SJCRH30 (cell line): ENCODE measurements around the gene TMSB4X. TPM values are rescaled to one million over a fixed set of nuclear protein-coding genes. Genes with fewer than 3 reads are reported as not detected.
"Not testable (repeated sequence)": the region's sequence is repeated elsewhere in the genome, so short reads cannot be mapped to it uniquely, and the experiment has no call there.

Experiments used
- DNase-seq, 2 experiments: peaks; one replicate each; pipeline ENCODE4 v3.0.0-alpha.2; 2015 to 2020
- H3K27ac ChIP-seq: fragments of 250-450 bp; sonication (Bioruptor Pico); 2 replicates; pipeline ENCODE4 v1.5.1; 2020; ENCODE audit warnings: mild to moderate bottlenecking, moderate library complexity
- H3K27me3 ChIP-seq: fragments of 250-450 bp; sonication (Bioruptor Pico); 2 replicates; pipeline ENCODE4 v1.5.1; 2020; ENCODE audit warnings: mild to moderate bottlenecking, moderate library complexity
- H3K36me3 ChIP-seq: fragments of 250-450 bp; sonication (Bioruptor Pico); 2 replicates; pipeline ENCODE4 v1.5.1; 2020; ENCODE audit warnings: mild to moderate bottlenecking, moderate library complexity
- H3K4me1 ChIP-seq: fragments of 250-450 bp; sonication (Bioruptor Pico); 2 replicates; pipeline ENCODE4 v1.5.1; 2020; ENCODE audit warnings: mild to moderate bottlenecking, moderate library complexity
- H3K4me3 ChIP-seq: fragments of 250-450 bp; sonication (Bioruptor Pico); 2 replicates; pipeline ENCODE4 v1.5.1; 2020; ENCODE audit warnings: mild to moderate bottlenecking, moderate library complexity
- H3K9me3 ChIP-seq: fragments of 250-450 bp; sonication (Bioruptor Pico); replicated peaks from 2 replicates; pipeline ENCODE4 v1.5.1; 2020; ENCODE audit warnings: mild to moderate bottlenecking, moderate library complexity
- total RNA-seq: library from RNA; depleted of rRNA; stranded (reverse); fragments of >200 nt; shearing (Covaris generic); gene quantifications from 2 replicates; pipeline ENCODE4 v1.2.3, GENCODE V29; 2014

Gene TMSB4X
- total RNA-seq, 1 experiment from 2014 or later, result 1,274 TPM

DNA sequence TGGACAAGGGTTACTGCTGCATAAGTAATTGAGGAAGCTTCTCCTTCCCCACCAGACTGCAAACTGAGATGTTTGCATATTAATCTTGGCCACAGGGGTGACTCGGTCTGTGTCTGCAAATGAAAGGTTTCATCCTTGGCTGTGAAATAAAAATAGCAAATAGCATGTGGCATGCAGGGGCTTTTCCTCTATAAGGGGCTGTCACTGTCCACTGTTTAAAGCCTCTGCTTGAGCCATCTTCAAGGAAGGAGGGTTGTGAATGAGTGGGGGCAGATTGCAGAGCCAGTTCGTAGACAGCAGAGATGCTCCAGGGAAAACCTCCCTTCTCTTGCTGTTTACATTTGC lies 33.3 kb downstream of the TMSB4X start:
- H3K4me1 ChIP-seq, result peaks cover 37% of the 10 kb centered on the region
- H3K9me3 ChIP-seq, result no peaks in the 10 kb centered on the region
- no peaks in the 10 kb centered on the region for H3K36me3 ChIP-seq
- H3K27me3 ChIP-seq, result no peaks in the 10 kb centered on the region
- no peak for DNase-seq
- H3K27ac ChIP-seq, result no peak overlapping the region
- no peak overlapping the region for H3K4me3 ChIP-seq

DNA sequence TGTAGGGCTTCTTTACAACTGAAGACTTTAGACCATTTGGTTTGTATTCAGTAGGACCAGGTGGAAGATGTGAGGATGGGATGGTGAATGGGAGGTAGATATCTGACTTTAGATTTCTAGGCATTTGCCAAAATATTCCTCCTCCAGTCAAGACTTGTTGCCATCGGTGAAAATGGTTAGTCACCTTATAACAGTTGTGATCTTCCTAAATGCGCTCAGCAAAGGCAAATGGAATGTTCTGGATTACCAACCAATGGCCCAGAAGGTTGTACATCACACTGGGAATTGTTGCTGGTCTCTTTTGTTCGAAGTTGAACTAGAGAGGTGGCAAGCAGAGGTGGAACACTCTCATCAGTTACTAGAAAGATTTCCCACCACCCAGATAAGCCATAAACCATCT lies 33.9 kb downstream of the TMSB4X start:
- Histone ChIP-seq H3K27me3 (no peaks in the 10 kb centered on the region), H3K4me1 (peaks cover 44% of the 10 kb centered on the region), H3K27ac (no peak overlapping the region), H3K9me3 (no peaks in the 10 kb centered on the region), H3K36me3 (no peaks in the 10 kb centered on the region), H3K4me3 (no peak overlapping the region)
- DNase-seq, result no peak

DNA sequence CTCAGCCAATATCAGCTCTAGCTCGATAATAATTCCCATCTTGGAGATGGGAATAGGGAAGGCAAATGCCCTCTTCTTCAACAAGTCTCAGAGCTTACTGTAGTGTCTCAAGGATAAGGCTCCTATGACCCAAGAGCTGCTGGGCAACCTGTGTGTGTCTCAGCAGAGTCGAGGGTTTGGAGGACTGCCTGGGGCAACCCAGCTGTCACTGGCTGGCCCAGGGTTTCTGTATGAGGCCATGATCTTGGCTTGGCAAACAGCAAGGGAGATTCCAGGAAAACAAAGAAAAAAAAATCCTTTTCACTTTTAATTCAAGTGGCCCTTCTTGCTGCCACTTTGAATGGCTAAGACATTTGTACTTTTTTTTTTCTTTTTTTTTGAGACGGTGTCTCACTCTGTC lies 34.4 kb downstream of the TMSB4X start:
- H3K4me1 ChIP-seq, result peaks cover 48% of the 10 kb centered on the region
- H3K4me3 ChIP-seq, result no peak overlapping the region
- H3K27ac ChIP-seq, result no peak overlapping the region
- H3K27me3 ChIP-seq, result no peaks in the 10 kb centered on the region
- no peaks in the 10 kb centered on the region for H3K9me3 ChIP-seq
- no peaks in the 10 kb centered on the region for H3K36me3 ChIP-seq
- DNase-seq, result peak; percentile 61 to 73

DNA sequence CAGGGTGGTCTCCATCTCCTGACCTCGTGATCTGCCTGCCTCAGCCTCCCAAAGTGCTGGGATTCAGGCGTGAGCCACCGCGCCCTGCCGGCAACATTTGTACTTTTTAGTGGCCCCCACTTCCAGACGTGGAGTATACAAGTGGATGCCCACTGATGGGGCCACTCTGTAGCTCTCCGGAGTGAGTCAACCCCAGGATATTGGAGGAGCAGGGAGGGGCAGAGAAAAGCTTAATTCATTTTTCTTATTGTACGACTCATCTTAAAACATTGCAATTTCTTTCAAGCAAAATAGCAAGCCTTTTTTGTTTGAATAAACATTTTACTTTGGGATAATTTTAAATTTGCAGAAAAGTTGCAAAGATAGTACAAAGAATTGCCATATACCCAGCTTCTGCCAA lies 34.9 kb downstream of the TMSB4X start:
- DNase-seq, result no peak
- no peak overlapping the region for H3K27ac ChIP-seq
- no peak overlapping the region for H3K4me3 ChIP-seq

DNA sequence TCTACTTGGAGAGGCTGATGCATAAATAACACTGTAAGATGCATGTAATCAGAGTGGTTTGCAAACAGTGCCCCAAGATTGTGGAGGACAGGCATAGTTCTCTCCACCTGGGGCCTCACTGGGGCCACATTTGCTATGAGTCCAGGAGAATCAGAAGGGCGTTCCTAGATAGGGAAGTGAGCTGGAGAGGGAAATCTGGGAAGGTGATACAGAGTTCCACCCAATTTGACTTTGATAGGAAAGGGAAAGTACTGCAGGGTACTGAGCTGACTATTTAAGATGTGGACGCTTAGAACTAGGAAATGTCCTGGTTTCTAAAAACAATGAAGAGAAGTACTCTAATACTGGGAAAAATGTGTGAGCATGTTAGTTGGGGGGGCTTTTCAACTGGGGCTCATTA lies 35.6 kb downstream of the TMSB4X start:
- DNase-seq, result peak; percentile 40 to 71
- peaks cover 57% of the 10 kb centered on the region for H3K4me1 ChIP-seq
- H3K36me3 ChIP-seq, result no peaks in the 10 kb centered on the region
- no peak overlapping the region for H3K4me3 ChIP-seq
- no peak overlapping the region for H3K27ac ChIP-seq
- no peaks in the 10 kb centered on the region for H3K27me3 ChIP-seq
- no peaks in the 10 kb centered on the region for H3K9me3 ChIP-seq

More for the DNA sequence above, 34.9 kb downstream of the TMSB4X start:
- peaks cover 53% of the 10 kb centered on the region for H3K4me1 ChIP-seq
- no peaks in the 10 kb centered on the region for H3K9me3 ChIP-seq
- H3K27me3 ChIP-seq, result no peaks in the 10 kb centered on the region
- H3K36me3 ChIP-seq, result no peaks in the 10 kb centered on the region

DNA sequence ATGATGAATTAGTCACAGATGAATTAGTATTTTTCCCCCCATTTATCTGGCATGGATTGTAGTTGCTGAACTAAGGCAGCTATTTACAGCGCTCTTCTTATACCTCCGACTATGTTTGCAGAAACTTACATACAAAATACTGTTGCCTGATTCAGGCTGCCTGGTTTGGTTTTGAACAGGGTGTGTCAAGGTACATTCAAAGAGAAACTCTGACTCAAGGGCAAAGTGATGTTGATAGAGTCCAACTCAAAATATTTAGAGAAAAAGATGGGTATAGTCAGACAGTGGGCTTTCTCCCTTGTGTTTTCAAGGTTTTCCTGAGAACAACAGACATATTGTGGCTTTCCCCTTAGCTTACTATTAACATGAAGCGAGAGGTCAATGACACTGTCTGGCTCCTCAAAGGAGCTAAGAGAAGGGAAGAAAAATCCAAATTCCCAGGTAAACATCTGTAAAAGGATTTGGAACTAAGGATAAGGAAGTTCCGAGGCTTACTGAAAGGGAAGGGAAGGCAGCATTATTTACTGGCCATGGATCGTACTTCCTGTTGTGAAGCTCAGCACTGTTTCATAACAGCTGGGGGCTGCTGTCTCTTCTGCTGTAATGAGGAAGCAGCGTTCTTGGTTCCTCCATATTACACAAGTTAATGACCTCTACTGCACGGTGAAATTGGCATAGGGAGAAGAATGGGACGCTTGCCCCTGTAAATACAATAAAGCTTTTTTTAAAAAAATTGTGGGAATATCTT lies 38.6 kb downstream of the TMSB4X start:
- peak; percentile 40 to 68 for DNase-seq
- peak overlapping the region; percentile 75 for H3K27ac ChIP-seq
- H3K36me3 ChIP-seq, result no peaks in the 10 kb centered on the region
- H3K4me1 ChIP-seq, result peaks cover 58% of the 10 kb centered on the region
- no peaks in the 10 kb centered on the region for H3K9me3 ChIP-seq
- H3K27me3 ChIP-seq, result no peaks in the 10 kb centered on the region
- peak overlapping the region; percentile 18 for H3K4me3 ChIP-seq

DNA sequence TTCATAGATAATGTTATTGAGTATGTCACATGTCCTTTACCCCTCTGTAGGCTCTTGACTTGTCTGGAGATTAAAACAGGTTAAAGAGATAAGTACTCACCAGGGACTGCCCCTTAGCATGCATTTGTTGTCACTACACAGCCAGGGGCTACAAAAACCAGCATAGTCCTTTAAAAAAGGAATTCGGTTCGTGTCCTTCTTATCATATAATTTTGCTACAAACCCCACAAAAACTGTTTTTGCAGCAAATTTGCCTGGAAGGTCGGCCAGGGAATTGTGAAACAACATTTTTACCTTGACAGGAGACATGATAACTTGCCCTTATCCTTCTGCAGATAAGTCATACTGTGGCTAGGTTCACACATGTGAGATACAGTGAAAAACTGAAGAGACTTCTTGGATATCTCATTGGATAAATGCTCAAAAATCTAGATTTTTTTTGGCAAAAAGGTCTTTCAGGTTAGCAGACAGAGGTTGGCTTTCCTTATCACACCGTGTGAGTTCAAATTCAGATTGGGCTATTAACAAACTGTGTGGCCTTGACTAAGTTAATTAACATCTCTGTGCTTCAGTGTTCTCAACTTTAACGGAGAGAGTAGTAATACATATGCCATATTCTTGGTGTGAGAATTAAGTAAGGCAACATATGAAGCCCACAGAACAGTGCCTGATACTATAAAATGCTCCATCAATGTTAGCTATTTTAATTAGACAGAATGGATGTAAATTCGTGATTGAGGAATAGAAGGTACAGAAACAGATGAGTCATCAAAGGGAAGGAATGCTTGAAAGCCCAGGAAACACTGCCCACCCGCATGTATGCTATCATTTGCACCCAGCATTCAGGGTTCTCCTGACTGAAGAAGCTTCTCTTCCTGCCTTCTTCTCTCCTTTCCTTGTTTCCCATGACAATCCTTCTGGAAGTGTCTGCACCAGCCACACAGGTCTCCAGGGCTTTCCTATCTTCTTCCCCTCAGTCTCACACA lies 39.5 kb downstream of the TMSB4X start:
- DNase-seq, result no peak
- H3K27ac ChIP-seq, result peak overlapping the region; percentile 75
- no peaks in the 10 kb centered on the region for H3K27me3 ChIP-seq
- H3K4me3 ChIP-seq, result no peak overlapping the region; the same call in 1 of the 2 replicates
- H3K4me1 ChIP-seq, result peaks cover 49% of the 10 kb centered on the region
- no peaks in the 10 kb centered on the region for H3K9me3 ChIP-seq
- H3K36me3 ChIP-seq, result no peaks in the 10 kb centered on the region

DNA sequence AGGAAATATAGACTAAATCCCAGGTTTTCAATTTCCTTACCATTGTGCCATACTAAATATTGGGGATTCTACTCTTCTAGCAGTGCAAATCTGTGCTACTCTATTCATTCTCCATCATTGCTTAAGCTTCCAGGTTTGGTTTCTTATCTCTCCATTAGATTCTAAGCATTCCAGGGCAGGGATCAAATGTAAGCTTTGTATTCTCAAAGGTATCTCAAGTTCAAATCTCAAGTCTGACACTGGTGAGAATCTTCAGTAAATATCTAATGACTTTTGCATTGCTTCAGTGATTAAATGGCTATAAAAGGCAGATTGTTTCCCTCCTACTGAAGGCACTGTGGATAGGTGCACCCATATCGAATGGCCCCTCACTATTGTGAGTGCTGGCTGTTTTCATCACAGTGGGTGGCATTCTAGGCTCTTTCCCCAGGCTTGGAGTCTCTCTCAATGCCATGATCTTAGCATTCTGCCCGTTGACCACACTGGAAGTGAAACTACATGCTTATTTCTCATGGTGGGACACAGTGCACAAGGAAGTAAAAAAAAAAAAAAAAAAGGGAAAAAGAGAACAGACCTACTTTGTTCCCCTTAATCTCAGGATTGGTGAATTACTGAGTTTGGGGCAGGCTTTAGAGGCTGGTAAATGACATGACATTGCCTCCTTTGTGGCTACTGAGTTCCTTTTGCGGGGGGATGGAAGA lies 40.8 kb downstream of the TMSB4X start:
- Histone ChIP-seq H3K4me1 (peaks cover 36% of the 10 kb centered on the region), H3K4me3 (no peak overlapping the region), H3K27me3 (no peaks in the 10 kb centered on the region), H3K9me3 (no peaks in the 10 kb centered on the region), H3K36me3 (no peaks in the 10 kb centered on the region), H3K27ac (peak overlapping the region; percentile 41)
- DNase-seq, result peak; percentile 72 to 89

DNA sequence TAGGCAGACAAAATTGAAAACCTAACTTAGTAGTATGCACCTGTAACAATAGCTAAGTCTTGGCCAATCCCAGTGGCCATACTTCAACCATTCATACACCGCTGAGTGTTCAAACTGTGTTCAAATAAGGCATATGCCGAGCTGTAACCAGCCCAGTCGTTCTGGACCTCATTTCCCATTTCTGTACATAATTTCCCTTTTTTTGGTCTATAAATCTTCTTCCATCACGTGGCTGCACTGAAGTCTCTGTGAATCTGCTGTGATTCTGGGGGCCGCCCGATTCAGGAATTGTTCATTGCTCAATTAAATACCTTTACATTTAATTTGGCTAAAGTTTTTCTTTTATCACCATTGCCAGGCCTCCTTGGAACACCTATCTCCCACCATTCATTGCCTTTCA lies 41.8 kb downstream of the TMSB4X start:
- not testable (repeated sequence) for DNase-seq, H3K27me3 ChIP-seq

DNA sequence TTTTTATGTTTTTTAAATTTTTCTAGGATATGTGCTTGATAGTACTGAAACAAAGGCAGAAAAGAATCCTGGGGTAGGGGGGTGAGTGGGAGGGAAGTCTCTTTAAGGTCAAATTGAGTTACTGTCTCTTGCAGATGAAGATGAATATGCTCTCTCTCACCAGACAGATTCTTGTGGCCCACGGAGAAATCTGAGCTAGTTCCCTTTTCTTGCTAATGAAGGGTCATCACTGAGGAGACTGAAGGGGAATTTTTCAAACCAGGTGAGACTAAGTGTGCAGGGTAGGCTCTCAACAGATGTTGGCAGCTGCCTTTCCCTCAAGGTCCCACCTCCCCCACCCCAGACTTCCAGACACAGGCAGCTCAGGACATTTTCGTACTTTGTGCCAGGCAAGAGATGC lies 48.0 kb downstream of the TMSB4X start:
- Histone ChIP-seq H3K27ac (no peak overlapping the region), H3K9me3 (no peaks in the 10 kb centered on the region), H3K27me3 (no peaks in the 10 kb centered on the region), H3K4me1 (peaks cover 37% of the 10 kb centered on the region), H3K36me3 (no peaks in the 10 kb centered on the region), H3K4me3 (no peak overlapping the region)
- DNase-seq, result no peak

More for the DNA sequence above, 41.8 kb downstream of the TMSB4X start:
- not testable (repeated sequence) for H3K36me3 ChIP-seq, H3K9me3 ChIP-seq, H3K4me3 ChIP-seq, H3K27ac ChIP-seq
- H3K4me1 ChIP-seq, result peaks cover 35% of the 10 kb centered on the region

DNA sequence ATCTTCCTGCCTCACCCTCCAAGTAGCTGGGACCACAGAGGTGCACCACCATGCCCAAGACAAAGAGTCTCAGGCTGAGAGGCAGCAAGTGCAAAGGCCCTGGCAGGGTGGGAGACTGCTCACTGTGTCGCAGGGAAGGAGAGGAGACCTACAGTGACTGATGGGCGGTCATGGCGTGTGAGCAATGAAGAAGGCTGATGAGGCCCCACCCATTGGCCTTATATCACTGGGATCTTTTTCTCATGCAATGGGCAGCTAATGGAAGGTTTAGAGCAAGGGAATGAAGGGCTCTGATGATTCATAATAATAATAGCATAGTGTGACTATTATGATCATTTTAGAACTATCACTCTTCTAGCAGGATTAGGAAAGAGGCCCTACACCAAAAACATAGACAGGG lies 48.7 kb downstream of the TMSB4X start:
- Histone ChIP-seq H3K36me3 (no peaks in the 10 kb centered on the region), H3K27me3 (no peaks in the 10 kb centered on the region), H3K9me3 (no peaks in the 10 kb centered on the region), H3K27ac (no peak overlapping the region), H3K4me3 (no peak overlapping the region), H3K4me1 (peaks cover 41% of the 10 kb centered on the region)
- no peak for DNase-seq

DNA sequence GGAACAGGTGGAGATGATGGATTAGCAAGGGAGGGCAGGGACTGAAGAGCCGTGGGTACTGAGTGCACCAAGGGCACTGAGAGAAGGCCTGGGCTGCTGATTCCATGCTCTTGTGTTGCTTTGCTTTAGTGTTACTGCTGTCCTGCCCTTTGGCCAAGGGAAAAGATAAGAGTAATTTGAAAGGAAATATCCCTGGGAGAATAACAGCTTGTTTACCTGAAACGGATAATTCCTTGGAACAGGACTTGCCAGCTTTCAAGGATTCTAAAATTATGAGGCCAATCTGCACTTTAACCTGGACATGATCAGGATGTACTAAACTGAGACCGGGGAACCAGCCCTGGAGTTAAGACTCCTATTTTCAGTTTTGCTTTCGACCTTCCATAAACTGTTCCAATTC lies 49.1 kb downstream of the TMSB4X start:
- Histone ChIP-seq H3K36me3 (no peaks in the 10 kb centered on the region), H3K9me3 (no peaks in the 10 kb centered on the region), H3K27me3 (no peaks in the 10 kb centered on the region), H3K4me1 (peaks cover 45% of the 10 kb centered on the region), H3K27ac (no peak overlapping the region), H3K4me3 (no peak overlapping the region)
- DNase-seq, result no peak

DNA sequence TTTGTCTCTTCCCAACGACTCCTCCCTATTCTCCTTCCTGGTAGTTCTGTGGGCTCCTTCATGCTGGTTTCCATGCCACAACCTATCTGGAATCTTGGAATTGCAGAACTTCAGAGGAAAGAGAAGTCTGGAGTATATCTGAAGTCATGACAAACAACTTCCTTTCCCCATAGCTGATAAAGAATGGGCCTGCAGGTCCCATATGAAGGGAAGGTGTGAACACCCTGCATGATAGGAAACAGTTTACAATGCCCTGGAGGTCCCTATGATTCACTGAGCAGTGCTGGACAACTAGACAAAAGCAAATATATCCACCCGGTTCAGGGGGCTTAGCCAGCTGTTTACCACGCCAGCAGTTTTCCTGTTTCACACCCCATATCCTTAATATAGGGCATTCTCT lies 50.1 kb downstream of the TMSB4X start:
- Histone ChIP-seq H3K4me1 (peaks cover 48% of the 10 kb centered on the region), H3K27ac (peak overlapping the region; percentile 26), H3K27me3 (no peaks in the 10 kb centered on the region), H3K9me3 (no peaks in the 10 kb centered on the region), H3K4me3 (no peak overlapping the region), H3K36me3 (no peaks in the 10 kb centered on the region)
- peak; percentile 44 to 69 for DNase-seq
